CD4-positive, alpha-beta T cell treated with Interferon alpha-2 for 1 hour (primary cell): Measurements from ENCODE around the gene HSD17B8.

Experiments used
- DNase-seq, 2 donors: peaks; one replicate each; pipeline ENCODE4 v3.0.0-alpha.2; 2020 to 2022

HSD17B8 gene

GRCh38 chr6:33171880-33172687 lies 32.4 kb upstream of the HSD17B8 start:
- no peak for DNase-seq

- peak in 1 of 2 donors; percentile 26 for DNase-seq
Measured at GRCh38 chr6:33172688-33173534, 31.5 kb upstream of the HSD17B8 start.

- no peak for DNase-seq
Measured at GRCh38 chr6:33173535-33174180, 30.8 kb upstream of the HSD17B8 start.

GRCh38 chr6:33174784-33175183 lies 29.7 kb upstream of the HSD17B8 start:
- DNase-seq, result no peak

- DNase-seq, result no peak
Measured at GRCh38 chr6:33175436-33176069, 28.9 kb upstream of the HSD17B8 start.

GRCh38 chr6:33176906-33177305 lies 27.5 kb upstream of the HSD17B8 start:
- no peak for DNase-seq

GRCh38 chr6:33177552-33178446 lies 26.7 kb upstream of the HSD17B8 start:
- no peak for DNase-seq

GRCh38 chr6:33178755-33179475 lies 25.5 kb upstream of the HSD17B8 start:
- DNase-seq, result no peak

GRCh38 chr6:33181141-33181540 lies 23.3 kb upstream of the HSD17B8 start:
- DNase-seq, result no peak

GRCh38 chr6:33183071-33183683 lies 21.3 kb upstream of the HSD17B8 start:
- no peak for DNase-seq

- DNase-seq, result no peak
Measured at GRCh38 chr6:33185190-33185589, 19.3 kb upstream of the HSD17B8 start.

GRCh38 chr6:33185654-33186187 lies 18.7 kb upstream of the HSD17B8 start:
- DNase-seq, result no peak

- no peak for DNase-seq
Measured at GRCh38 chr6:33187809-33188208, 16.6 kb upstream of the HSD17B8 start.

- no peak for DNase-seq
Measured at GRCh38 chr6:33189164-33189563, 15.3 kb upstream of the HSD17B8 start.

- no peak for DNase-seq
Measured at GRCh38 chr6:33189625-33190448, 14.6 kb upstream of the HSD17B8 start.

GRCh38 chr6:33190504-33191107 lies 13.8 kb upstream of the HSD17B8 start:
- DNase-seq, result no peak

GRCh38 chr6:33191383-33192104 lies 12.9 kb upstream of the HSD17B8 start:
- no peak for DNase-seq

GRCh38 chr6:33192105-33192646 lies 12.3 kb upstream of the HSD17B8 start, which contains the start of gene COL11A2:
COL11A2 (minus strand) TSS chr6:33192467; CDS start chr6:33192240, 227 bp downstream.
- peak; percentile 22 to 44 for DNase-seq
